ENCODE data around the gene EP300.
A peak's percentile ranks its signal among the peaks of the same experiment; 100 is the strongest.

EP300 gene

GRCh38 chr22:41204066-41204465 is 111.7 kb downstream of the EP300 start:
- H3K4me3 ChIP-seq (ENCODE audit: low read depth, low read length), result no peak overlapping the region

- H3K4me3 ChIP-seq (ENCODE audit: low read depth, low read length), result peak within 1 kb of the TSS; percentile 97
Observed at GRCh38 chr22:41204992-41205900, 112.9 kb downstream of the EP300 start, which contains the start of gene L3MBTL2. L3MBTL2 (plus strand) TSS chr22:41205312; CDS start chr22:41205363, 51 bp downstream.

DNA sequence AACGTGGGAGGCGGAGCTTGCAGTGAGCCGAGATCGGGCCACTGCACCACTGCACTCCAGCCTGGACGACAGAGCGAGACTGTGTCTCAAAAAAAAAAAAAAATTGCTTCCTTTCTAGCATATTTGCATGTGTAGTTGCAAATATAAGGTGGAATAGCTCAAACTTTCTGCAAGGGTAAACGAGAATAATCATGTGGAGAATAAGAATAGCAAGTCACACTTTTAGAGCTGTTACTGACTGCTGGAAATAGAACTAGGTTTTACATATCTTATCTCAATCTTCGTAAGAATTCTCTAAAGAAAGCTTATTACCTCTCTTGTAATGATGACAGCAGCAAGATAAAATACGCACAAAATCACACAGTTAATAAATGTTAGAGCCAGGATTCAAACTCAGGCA is 114.3 kb downstream of the EP300 start:
- H3K4me3 ChIP-seq (ENCODE audit: low read depth, low read length), result no peak overlapping the region

DNA sequence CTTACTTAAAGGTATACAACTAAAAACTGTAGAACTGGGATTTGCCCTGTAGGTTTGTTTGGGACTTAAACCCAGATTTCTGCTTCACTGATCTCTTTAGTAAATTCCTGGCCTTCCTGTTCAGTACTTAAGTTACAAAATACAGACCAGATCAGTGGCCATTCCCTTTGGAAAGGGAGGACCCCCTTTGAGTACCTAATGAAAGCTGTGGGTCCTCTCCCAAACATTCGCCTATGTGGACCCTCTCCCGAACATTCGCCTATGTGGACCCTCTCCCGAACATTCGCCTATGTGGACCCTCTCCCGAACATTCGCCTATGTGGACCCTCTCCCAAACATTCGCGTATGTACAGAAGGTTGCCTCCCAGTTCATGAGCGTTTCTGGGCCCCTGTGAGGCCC is 123.0 kb downstream of the EP300 start:
- no peak overlapping the region for H3K4me3 ChIP-seq (ENCODE audit: low read depth, low read length)

DNA sequence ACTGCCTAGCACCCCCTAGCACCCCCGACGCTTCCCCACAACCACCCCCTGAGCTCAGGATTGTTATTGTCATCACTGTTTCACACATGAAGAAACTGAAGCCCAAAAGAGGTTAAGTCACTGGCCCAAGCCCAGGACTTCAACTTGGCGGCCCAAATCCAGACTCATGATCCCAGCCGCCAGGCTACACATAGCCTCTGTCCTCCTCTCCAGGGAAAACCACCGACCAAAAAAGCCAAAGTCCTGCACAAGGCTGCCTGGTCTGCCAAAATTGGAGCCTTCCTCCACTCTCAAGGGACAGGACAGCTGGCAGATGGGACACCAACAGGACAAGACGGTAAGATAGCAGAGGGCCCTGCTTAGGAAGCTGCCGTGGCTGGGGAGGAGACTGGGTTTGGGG is 123.5 kb downstream of the EP300 start:
- no peak overlapping the region for H3K4me3 ChIP-seq (ENCODE audit: low read depth, low read length)

GRCh38 chr22:41216984-41217383 is 124.6 kb downstream of the EP300 start:
- no peak overlapping the region for H3K4me3 ChIP-seq (ENCODE audit: low read depth, low read length)

- no peak overlapping the region for H3K4me3 ChIP-seq (ENCODE audit: low read depth, low read length)
Observed at GRCh38 chr22:41217553-41218157, 125.3 kb downstream of the EP300 start.

DNA sequence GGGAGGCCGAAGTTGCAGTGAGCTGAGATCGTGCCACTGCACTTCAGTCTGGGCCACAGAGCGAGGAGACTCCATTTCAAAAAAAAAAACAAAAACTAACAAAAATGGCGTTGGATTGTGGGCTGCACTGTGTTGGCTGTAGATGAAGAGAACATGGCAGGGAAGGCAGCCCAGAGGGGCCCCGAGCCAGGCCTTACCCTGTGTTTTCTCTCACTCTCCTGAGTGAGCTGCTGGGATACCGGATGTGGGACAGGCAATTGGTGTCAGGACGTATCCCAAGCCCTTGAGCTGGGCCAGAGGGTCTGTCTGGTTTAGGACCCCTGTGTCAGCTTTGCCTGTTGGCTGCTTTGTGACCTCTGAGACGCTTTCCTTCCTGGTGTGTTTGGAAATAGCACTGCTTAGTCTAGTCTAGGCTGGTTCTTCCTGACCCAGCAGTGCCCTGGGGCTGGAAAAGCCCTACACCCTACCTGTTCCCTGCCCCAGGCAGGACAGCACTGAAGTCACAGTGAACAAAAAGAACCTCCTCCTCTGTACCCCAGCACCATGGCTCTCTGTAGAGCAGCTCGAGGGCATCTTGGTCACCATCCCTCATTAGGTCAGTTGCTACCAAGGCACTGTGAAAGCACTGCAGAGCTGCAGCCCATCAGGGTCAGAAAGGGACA is 130.6 kb downstream of the EP300 start:
- H3K4me3 ChIP-seq (ENCODE audit: low read depth, low read length), result no peak overlapping the region

- no peak overlapping the region for H3K4me3 ChIP-seq (ENCODE audit: low read depth, low read length)
Observed at GRCh38 chr22:41223535-41223934, 131.1 kb downstream of the EP300 start.

DNA sequence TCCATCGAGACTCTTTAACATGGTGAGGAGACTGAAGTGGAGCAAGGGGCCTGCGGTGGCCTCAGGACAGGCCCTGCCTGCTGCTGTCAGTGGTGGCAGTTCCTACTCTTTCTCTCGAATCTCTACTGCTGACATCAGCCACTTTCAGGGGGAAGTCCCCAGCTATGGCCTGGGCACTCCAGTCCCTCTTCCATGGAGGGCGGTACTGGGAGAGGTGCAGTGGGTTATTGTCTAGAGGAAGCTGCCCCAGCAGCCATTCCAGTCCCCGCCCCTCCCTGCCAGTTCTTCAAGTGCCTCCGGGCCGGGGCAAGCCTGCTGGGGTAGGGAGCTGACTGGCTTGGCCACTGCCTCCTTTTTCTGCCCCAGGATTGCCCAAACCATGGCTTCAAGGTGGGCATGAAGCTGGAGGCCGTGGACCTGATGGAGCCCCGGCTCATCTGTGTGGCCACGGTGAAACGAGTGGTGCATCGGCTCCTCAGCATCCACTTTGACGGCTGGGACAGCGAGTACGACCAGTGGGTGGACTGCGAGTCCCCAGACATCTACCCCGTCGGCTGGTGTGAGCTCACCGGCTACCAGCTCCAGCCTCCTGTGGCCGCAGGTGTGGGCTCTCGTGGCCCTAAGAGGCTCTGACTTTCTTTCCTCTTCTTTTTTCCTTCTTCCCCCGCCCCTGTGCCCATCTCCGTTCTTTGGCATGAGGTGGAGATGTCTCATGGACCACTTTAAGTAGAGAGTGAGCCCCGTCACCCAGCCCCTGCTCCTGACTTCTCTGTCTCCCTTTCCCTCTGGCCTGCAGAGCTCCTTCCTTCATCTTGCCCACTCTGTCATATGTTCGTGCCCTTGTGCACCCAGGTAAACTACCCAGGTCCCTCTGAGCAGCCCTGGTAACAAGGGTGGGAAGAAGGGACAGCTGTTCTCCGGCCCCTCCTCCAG is 134.6 kb downstream of the EP300 start:
- H3K4me3 ChIP-seq (ENCODE audit: low read depth, low read length), result no peak overlapping the region

DNA sequence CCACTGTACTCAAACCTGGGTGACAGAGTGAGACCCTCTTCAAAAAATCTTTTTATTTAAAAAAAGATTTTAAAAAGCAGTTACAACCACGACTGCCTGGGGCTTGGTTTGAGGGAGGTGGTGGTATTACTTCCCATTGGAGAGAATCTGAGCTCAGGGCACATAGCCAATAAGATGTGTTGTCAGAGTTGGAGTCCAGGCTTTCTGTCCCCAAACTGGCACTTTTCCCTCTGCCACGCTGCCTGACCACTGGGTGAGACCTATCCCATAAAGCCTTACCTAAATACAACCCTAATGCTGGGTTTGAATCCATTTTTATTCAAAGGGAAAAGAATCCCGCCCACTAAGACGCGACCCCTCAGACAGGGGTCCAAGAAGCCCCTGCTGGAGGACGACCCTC is 136.8 kb downstream of the EP300 start:
- no peak overlapping the region for H3K4me3 ChIP-seq (ENCODE audit: low read depth, low read length)

Measured in iPS-11a (cell line).